Glutamatergic neuron (in vitro differentiated cells): ENCODE data around the gene ANKRD28. TPM values are rescaled to one million over a fixed set of nuclear protein-coding genes. Genes with fewer than 3 reads are reported as not detected.

Experiments
- DNase-seq: peaks from one replicate; pipeline ENCODE4 v3.0.0; 2022
- H3K27ac Mint-ChIP-seq: one replicate; pipeline ENCODE4 v1.8.0; 2020; ENCODE audit warnings: mild to moderate bottlenecking, mixed read lengths, inconsistent platforms; ENCODE audit not compliant: unreplicated experiment
- H3K27me3 Mint-ChIP-seq: one replicate; pipeline ENCODE4 v1.8.0; 2020; ENCODE audit warnings: mild to moderate bottlenecking, moderate library complexity, mixed read lengths, inconsistent platforms; ENCODE audit not compliant: unreplicated experiment
- H3K36me3 Mint-ChIP-seq: one replicate; pipeline ENCODE4 v1.8.0; 2020; ENCODE audit warnings: mild to moderate bottlenecking, mixed read lengths, inconsistent platforms; ENCODE audit not compliant: unreplicated experiment
- H3K4me1 Mint-ChIP-seq: one replicate; pipeline ENCODE4 v1.8.0; 2020; ENCODE audit warnings: mild to moderate bottlenecking, low read depth, mixed read lengths, inconsistent platforms; ENCODE audit not compliant: unreplicated experiment
- H3K4me3 Mint-ChIP-seq: one replicate; pipeline ENCODE4 v1.8.0; 2020; ENCODE audit warnings: mild to moderate bottlenecking, mixed read lengths, inconsistent platforms; ENCODE audit not compliant: unreplicated experiment
- H3K9me3 Mint-ChIP-seq: one replicate; pipeline ENCODE4 v1.8.0; 2020; ENCODE audit warnings: mild to moderate bottlenecking, moderate library complexity, mixed read lengths, inconsistent platforms; ENCODE audit not compliant: unreplicated experiment
- total RNA-seq: library from RNA; stranded (reverse); fragmentation: NEBNext Ultra II Directional; extraction: Animal tissue kit (Norgen Biotek cat#: 25700); gene quantifications from one replicate; pipeline ENCODE4 v1.2.1, GENCODE V29; 2021; ENCODE audit not compliant: unreplicated experiment
- TF ChIP-seq, protein P1 (sequence below): fragments of 200-600 bp; sonication (generic); IDR thresholded peaks from one replicate; pipeline ENCODE4 v1.5.0; 2021; ENCODE audit not compliant: partially characterized antibody, unreplicated experiment

Gene ANKRD28
- total RNA-seq, 1 donor from 2014 or later: 84.3 TPM

DNA sequence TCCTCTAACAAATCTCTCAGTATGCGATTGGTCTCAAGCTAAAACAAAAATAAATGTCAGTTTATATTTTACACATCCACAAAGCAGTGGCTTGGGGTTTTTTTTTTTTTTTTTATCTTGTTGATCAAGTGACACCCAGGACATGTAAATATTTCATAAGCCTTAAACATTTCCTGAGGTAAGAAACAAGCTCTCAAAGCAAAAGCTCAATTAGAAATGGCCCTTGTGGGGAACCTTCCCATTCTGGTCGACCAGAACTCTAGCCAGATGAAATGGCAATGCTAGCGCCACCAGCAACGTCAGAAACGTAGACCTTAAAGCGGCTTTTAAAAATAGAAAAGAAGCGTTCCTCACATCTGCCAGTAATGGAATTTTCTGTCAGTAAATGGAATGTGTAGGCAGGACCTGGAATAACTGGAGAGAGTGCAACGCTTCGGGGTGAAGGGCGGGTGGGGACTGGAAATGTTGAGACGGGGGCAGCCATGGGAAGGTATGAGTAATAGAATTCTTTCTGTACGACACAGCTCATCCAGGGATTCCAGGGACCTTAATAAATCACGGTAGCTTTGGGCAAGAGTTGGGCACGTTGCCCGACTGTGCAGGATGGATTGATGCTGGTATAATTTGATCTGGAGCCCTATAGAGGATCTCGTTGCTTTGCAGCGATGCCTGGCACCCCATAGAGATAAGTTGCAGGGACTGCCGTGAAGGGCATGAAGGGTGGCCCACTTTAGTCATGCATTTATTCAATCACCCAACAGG, 151.9 kb downstream of the ANKRD28 start:
- H3K36me3 Mint-ChIP-seq: peaks cover 5% of the 10 kb centered on the region
- peaks cover 3% of the 10 kb centered on the region for H3K4me1 Mint-ChIP-seq
- DNase-seq: no peak
- no peak overlapping the region for H3K27ac Mint-ChIP-seq
- no peaks in the 10 kb centered on the region for H3K27me3 Mint-ChIP-seq
- H3K9me3 Mint-ChIP-seq: no peaks in the 10 kb centered on the region
- H3K4me3 Mint-ChIP-seq: no peak overlapping the region
- TF ChIP-seq, protein P1, sequence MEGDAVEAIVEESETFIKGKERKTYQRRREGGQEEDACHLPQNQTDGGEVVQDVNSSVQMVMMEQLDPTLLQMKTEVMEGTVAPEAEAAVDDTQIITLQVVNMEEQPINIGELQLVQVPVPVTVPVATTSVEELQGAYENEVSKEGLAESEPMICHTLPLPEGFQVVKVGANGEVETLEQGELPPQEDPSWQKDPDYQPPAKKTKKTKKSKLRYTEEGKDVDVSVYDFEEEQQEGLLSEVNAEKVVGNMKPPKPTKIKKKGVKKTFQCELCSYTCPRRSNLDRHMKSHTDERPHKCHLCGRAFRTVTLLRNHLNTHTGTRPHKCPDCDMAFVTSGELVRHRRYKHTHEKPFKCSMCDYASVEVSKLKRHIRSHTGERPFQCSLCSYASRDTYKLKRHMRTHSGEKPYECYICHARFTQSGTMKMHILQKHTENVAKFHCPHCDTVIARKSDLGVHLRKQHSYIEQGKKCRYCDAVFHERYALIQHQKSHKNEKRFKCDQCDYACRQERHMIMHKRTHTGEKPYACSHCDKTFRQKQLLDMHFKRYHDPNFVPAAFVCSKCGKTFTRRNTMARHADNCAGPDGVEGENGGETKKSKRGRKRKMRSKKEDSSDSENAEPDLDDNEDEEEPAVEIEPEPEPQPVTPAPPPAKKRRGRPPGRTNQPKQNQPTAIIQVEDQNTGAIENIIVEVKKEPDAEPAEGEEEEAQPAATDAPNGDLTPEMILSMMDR: no peak

DNA sequence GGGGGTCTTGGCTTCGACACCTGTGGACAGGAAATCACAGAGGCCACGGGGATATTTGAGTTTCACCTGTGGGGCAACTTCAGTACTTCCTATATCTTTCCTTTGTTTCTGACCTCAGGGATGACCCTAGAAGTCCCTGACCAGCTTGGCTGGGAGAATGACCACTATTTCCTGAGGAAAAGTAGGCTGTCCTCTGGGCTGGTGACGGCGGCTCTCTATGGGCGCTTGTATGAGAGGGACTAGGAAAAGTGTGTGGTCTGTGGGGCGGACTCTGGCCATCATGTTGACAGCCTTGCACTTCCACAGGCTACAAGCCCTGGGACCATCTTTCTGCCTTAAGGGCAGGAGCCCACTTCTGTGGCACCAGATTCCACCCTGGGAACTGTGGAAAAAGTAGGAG, 152.5 kb downstream of the ANKRD28 start:
- peaks cover 5% of the 10 kb centered on the region for H3K36me3 Mint-ChIP-seq
- no peak overlapping the region for H3K27ac Mint-ChIP-seq
- H3K9me3 Mint-ChIP-seq: no peaks in the 10 kb centered on the region
- H3K4me3 Mint-ChIP-seq: no peak overlapping the region
- H3K4me1 Mint-ChIP-seq: peaks cover 3% of the 10 kb centered on the region
- TF ChIP-seq, protein P1: no peak
- no peaks in the 10 kb centered on the region for H3K27me3 Mint-ChIP-seq
- no peak for DNase-seq

DNA sequence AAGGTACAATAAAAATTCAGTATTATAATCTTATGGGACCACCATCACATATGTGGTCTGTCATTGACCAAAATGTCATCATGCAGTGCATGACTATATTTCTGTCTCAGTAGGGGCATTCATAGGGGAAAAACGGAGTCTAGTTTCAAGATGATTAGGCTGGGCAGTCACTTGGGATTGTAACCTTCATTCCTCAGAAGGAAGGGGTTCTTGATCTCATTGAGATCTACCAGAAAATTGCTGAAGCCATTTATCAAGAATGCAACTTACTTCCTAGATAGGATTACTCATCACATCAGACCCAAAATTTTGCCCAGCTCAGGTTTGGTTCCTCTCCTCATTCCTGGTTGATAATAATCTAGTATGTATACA, 158.9 kb downstream of the ANKRD28 start:
- H3K4me1 Mint-ChIP-seq: no peaks in the 10 kb centered on the region
- H3K27ac Mint-ChIP-seq: no peak overlapping the region
- no peaks in the 10 kb centered on the region for H3K9me3 Mint-ChIP-seq
- no peak overlapping the region for H3K4me3 Mint-ChIP-seq
- no peaks in the 10 kb centered on the region for H3K36me3 Mint-ChIP-seq
- DNase-seq: no peak
- no peaks in the 10 kb centered on the region for H3K27me3 Mint-ChIP-seq
- TF ChIP-seq, protein P1: no peak

DNA sequence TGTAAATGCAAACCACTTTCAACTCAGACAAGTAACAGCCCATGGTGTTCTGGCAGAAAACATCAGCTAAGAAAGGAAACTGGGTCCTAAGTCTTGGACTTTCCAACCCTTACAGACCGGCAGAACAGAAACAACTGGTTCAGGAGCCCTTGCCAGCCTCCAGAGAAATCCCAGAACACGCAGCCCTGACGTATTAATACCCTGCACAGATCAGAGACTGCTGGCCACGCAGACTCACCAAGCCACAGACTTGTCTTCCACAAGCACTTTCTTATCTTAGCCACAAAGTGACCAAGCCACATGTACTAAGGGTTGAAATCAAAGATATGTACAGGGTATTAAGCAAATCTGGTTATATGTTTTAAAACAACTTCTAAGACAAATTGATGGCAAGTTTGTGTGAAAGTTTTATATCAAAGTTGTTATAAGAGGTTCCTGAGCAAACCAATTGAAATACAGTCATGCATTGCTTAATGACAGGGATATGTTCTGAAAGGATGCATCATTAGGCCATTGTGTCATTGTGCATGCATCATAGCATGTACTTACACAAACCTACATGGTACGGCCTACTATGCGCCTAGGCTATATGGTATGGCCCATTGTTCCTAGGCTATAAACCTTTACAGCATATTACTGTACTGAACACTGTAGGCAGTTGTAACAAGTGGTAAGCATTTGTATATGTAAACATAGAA, 159.4 kb downstream of the ANKRD28 start:
- TF ChIP-seq, protein P1: no peak
- H3K4me3 Mint-ChIP-seq: no peak overlapping the region
- no peaks in the 10 kb centered on the region for H3K36me3 Mint-ChIP-seq
- no peaks in the 10 kb centered on the region for H3K27me3 Mint-ChIP-seq
- H3K9me3 Mint-ChIP-seq: no peaks in the 10 kb centered on the region
- H3K27ac Mint-ChIP-seq: no peak overlapping the region
- no peaks in the 10 kb centered on the region for H3K4me1 Mint-ChIP-seq
- DNase-seq: no peak
